Osteoblast (primary cell): ENCODE data around the gene BMP5. TPM values are rescaled to one million over a fixed set of nuclear protein-coding genes. Genes with fewer than 3 reads are reported as not detected.

Experiments used
- DNase-seq: peaks from one replicate; pipeline ENCODE4 v3.0.0; 2011; ENCODE audit warnings: low spot score, mixed read lengths; ENCODE audit not compliant: insufficient read length; ENCODE audit errors: missing footprints
- H2AFZ ChIP-seq: 2 replicates; pipeline ENCODE4 v1.6.0; 2011; ENCODE audit warnings: mild to moderate bottlenecking, low read length
- H3K27ac ChIP-seq: 2 replicates; pipeline ENCODE4 v1.5.1; 2011; ENCODE audit warnings: mild to moderate bottlenecking, low read depth, low read length, moderate library complexity
- H3K27me3 ChIP-seq: 2 replicates; pipeline ENCODE4 v1.6.0; 2012; ENCODE audit warnings: mild to moderate bottlenecking, control low read depth, inconsistent platforms, low read length, moderate library complexity; ENCODE audit not compliant: insufficient read depth
- H3K36me3 ChIP-seq: 2 replicates; pipeline ENCODE4 v1.5.1; 2011; ENCODE audit warnings: mild to moderate bottlenecking, low read length, control low read depth, moderate library complexity; ENCODE audit not compliant: insufficient read depth
- H3K4me1 ChIP-seq: 2 replicates; pipeline ENCODE4 v1.5.1; 2011; ENCODE audit warnings: mild to moderate bottlenecking, low read length, control low read depth, moderate library complexity; ENCODE audit not compliant: insufficient read depth
- H3K4me2 ChIP-seq: 2 replicates; pipeline ENCODE4 v1.6.0; 2011; ENCODE audit warnings: mild to moderate bottlenecking, low read length; ENCODE audit not compliant: insufficient read depth
- H3K4me3 ChIP-seq: fragments of 200-600 bp; sonication (generic); 3 replicates; pipeline ENCODE4 v1.5.1; 2012; ENCODE audit warnings: mild to moderate bottlenecking, low read length, inconsistent platforms; ENCODE audit not compliant: insufficient read depth
- H3K79me2 ChIP-seq: 2 replicates; pipeline ENCODE4 v1.6.0; 2012; ENCODE audit warnings: mild to moderate bottlenecking, low read length, control low read depth, inconsistent platforms; ENCODE audit not compliant: insufficient read depth
- H3K9me3 ChIP-seq: 2 replicates; pipeline ENCODE4 v1.5.1; 2011; ENCODE audit warnings: low read depth, low read length, control low read depth
- H4K20me1 ChIP-seq: 2 replicates; pipeline ENCODE4 v1.6.0; 2012; ENCODE audit warnings: mild to moderate bottlenecking, low read length, control low read depth; ENCODE audit not compliant: insufficient read depth
- total RNA-seq: library from RNA; depleted of rRNA; stranded (reverse); fragments of >200 nt; gene quantifications from 2 replicates; pipeline ENCODE4 v1.2.3, GENCODE V29; 2012
- TF ChIP-seq, protein P1 (sequence below): IDR thresholded peaks from 2 replicates; pipeline ENCODE4 v1.5.1; 2011; ENCODE audit warnings: mild to moderate bottlenecking, low read depth, low read length, moderate library complexity; ENCODE audit errors: extremely low read depth

Gene BMP5
- total RNA-seq, 1 donor: 0.36 TPM

DNA sequence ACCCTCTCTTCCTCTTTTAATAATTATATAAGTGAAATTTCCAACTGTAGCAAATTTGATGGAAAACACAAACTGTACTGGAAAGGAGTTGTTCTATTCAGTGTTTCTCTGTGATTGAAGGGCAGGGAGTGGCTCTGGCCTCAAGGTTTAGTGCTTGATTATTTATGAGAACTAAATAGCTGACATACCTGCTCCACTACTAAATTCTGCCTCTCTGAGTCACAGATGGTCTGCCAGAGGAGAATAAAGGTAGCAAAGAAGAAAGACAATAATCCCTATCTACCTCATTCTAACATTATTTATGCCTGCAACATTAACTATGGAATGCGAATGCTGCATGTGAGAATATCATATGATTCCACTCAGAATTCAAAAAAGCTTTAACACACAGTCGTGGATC is 9.3 kb downstream of the BMP5 start:
- Histone ChIP-seq H3K36me3 (no peaks in the 10 kb centered on the region), H3K79me2 (no peaks in the 10 kb centered on the region), H3K4me1 (no peaks in the 10 kb centered on the region), H3K4me2 (no peak overlapping the region), H4K20me1 (no peaks in the 10 kb centered on the region), H3K9me3 (no peaks in the 10 kb centered on the region), H2AFZ (no peak overlapping the region), H3K4me3 (no peak overlapping the region), H3K27ac (no peak overlapping the region), H3K27me3 (no peaks in the 10 kb centered on the region)
- TF ChIP-seq, protein P1, sequence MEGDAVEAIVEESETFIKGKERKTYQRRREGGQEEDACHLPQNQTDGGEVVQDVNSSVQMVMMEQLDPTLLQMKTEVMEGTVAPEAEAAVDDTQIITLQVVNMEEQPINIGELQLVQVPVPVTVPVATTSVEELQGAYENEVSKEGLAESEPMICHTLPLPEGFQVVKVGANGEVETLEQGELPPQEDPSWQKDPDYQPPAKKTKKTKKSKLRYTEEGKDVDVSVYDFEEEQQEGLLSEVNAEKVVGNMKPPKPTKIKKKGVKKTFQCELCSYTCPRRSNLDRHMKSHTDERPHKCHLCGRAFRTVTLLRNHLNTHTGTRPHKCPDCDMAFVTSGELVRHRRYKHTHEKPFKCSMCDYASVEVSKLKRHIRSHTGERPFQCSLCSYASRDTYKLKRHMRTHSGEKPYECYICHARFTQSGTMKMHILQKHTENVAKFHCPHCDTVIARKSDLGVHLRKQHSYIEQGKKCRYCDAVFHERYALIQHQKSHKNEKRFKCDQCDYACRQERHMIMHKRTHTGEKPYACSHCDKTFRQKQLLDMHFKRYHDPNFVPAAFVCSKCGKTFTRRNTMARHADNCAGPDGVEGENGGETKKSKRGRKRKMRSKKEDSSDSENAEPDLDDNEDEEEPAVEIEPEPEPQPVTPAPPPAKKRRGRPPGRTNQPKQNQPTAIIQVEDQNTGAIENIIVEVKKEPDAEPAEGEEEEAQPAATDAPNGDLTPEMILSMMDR: no peak
- DNase-seq: no peak

- no peaks in the 10 kb centered on the region for H3K79me2 ChIP-seq
- TF ChIP-seq, protein P1: no peak
- H4K20me1 ChIP-seq: no peaks in the 10 kb centered on the region
- no peak overlapping the region for H2AFZ ChIP-seq
- no peak overlapping the region for H3K4me3 ChIP-seq
- H3K27ac ChIP-seq: no peak overlapping the region
- H3K36me3 ChIP-seq: no peaks in the 10 kb centered on the region
- no peaks in the 10 kb centered on the region for H3K9me3 ChIP-seq
- no peak for DNase-seq
- no peaks in the 10 kb centered on the region for H3K27me3 ChIP-seq
- H3K4me2 ChIP-seq: no peak overlapping the region
- H3K4me1 ChIP-seq: no peaks in the 10 kb centered on the region
Observed at GRCh38 chr6:55853008-55854001, 22.1 kb downstream of the BMP5 start.

DNA sequence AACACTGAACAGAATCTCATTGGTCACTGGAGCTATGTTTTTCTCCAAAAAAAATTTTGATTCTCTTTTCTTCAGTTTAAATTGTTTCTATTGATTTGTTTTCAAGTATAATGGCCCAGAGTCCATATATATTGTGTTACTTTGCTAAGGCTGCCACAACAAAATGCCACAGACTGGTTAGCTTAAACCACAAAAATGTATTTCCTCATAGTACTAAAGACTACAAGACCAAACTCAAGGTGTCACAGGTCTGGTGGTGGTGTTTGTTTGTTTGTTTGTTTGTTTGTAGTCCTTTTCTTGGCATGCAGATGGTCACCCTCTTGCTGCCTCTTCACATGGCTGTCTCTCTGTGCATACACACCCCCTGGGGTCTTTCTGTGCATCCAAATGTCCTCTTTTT is 34.0 kb downstream of the BMP5 start:
- no peaks in the 10 kb centered on the region for H3K27me3 ChIP-seq
- no peak overlapping the region for H3K4me2 ChIP-seq
- H3K9me3 ChIP-seq: no peaks in the 10 kb centered on the region
- no peaks in the 10 kb centered on the region for H4K20me1 ChIP-seq
- no peak overlapping the region for H2AFZ ChIP-seq
- H3K36me3 ChIP-seq: no peaks in the 10 kb centered on the region
- TF ChIP-seq, protein P1: no peak
- no peaks in the 10 kb centered on the region for H3K4me1 ChIP-seq
- H3K4me3 ChIP-seq: no peak overlapping the region
- DNase-seq: no peak
- H3K79me2 ChIP-seq: no peaks in the 10 kb centered on the region
- no peak overlapping the region for H3K27ac ChIP-seq

- no peaks in the 10 kb centered on the region for H3K27me3 ChIP-seq
- H2AFZ ChIP-seq: no peak overlapping the region
- H3K36me3 ChIP-seq: no peaks in the 10 kb centered on the region
- no peaks in the 10 kb centered on the region for H3K79me2 ChIP-seq
- H3K27ac ChIP-seq: no peak overlapping the region
- no peak overlapping the region for H3K4me3 ChIP-seq
- H3K4me2 ChIP-seq: no peak overlapping the region
- no peak for DNase-seq
- no peaks in the 10 kb centered on the region for H4K20me1 ChIP-seq
- H3K9me3 ChIP-seq: no peaks in the 10 kb centered on the region
- no peaks in the 10 kb centered on the region for H3K4me1 ChIP-seq
- TF ChIP-seq, protein P1: no peak
Observed at GRCh38 chr6:55839080-55839479, 36.3 kb downstream of the BMP5 start.
